HCT116 (cell line): ENCODE data around the gene GGT5. TPM values are rescaled to one million over a fixed set of nuclear protein-coding genes. Genes with fewer than 3 reads are reported as not detected.

ENCODE experiments used
- ATAC-seq: fragments of 200-7000 bp; cut with Tn5 transposase; 2 replicates; pipeline ENCODE4 v1.9.1; 2020; ENCODE audit warnings: mild to moderate bottlenecking, moderate library complexity
- BruUV-seq: library from RNA; stranded (reverse); fragments of 400-500 nt; replicated peaks from 2 replicates; lab custom pipeline; 2021; lab: Mats Ljungman, UMichigan
- CTCF ChIA-PET: fragments of 300-600 bp; sonication (Branson Sonifier 250); formaldehyde crosslinking; loops from one replicate; lab custom pipeline; 2021; ENCODE audit warnings: antibody characterized with exemption; lab: Charles Lee
- POLR2A ChIA-PET: fragments of 300-600, 350-600 bp; sonication (Branson Sonifier 250); formaldehyde crosslinking; loops from one replicate; lab custom pipeline; 2021; ENCODE audit warnings: antibody characterized with exemption; lab: Charles Lee
- RAD21 ChIA-PET, 2 experiments: fragments of 300-600 bp; sonication (Branson Sonifier 250); formaldehyde crosslinking; loops; one replicate each; lab custom pipeline; 2023; ENCODE audit warnings: low total read pairs in 2 of 2; ENCODE audit not compliant: uncharacterized antibody in 2 of 2, unreplicated experiment in 2 of 2, low non-redundant PET in 1 of 2; lab: Charles Lee
- DNase-seq: peaks from one replicate; pipeline ENCODE4 v3.0.0-alpha.2; 2010; ENCODE audit warnings: low read depth, low spot score
- H2AFZ ChIP-seq: fragments of 200-600 bp; shearing (Covaris generic), sonication (generic); 2 replicates; pipeline ENCODE4 v1.6.1; 2017; ENCODE audit warnings: low read depth, mixed run types, mixed read lengths, antibody characterized with exemption, low read length; ENCODE audit not compliant: poor library complexity, severe bottlenecking
- H3K27ac ChIP-seq: 2 replicates; pipeline ENCODE4 v1.5.1; 2012; ENCODE audit warnings: low read depth, low read length
- H3K27me3 ChIP-seq: fragments of 200-600 bp; sonication (generic); 2 replicates; pipeline ENCODE4 v1.6.1; 2016; ENCODE audit warnings: mixed run types, low read length, mixed read lengths; ENCODE audit not compliant: insufficient read depth
- H3K36me3 ChIP-seq, 2 experiments: fragments of 200-500 bp in 1 of 2; fragments of 200-600 bp in 1 of 2; sonication (Bioruptor generic) in 1 of 2; sonication (generic) in 1 of 2; 2 replicates each; pipeline versions ENCODE4 v1.5.1 to v1.6.1; 2014 to 2016; ENCODE audit warnings: low read length in 2 of 2, inconsistent platforms in 1 of 2, mixed read lengths in 1 of 2, mixed run types in 1 of 2; ENCODE audit not compliant: insufficient read depth in 2 of 2, control insufficient read depth in 1 of 2
- H3K4me1 ChIP-seq, 2 experiments: fragments of 200-600 bp in 1 of 2; sonication (generic) in 1 of 2; 2 replicates each; pipeline versions ENCODE4 v1.5.1 to v1.6.1; 2012 to 2017; ENCODE audit warnings: low read length in 2 of 2, inconsistent platforms in 1 of 2, mild to moderate bottlenecking in 1 of 2, mixed read lengths in 1 of 2, mixed run types in 1 of 2, moderate library complexity in 1 of 2; ENCODE audit not compliant: insufficient read depth in 2 of 2, control insufficient read depth in 1 of 2
- H3K4me2 ChIP-seq: fragments of 200-600 bp; sonication (generic); 2 replicates; pipeline ENCODE4 v1.6.1; 2017; ENCODE audit warnings: mixed run types, low read length, mixed read lengths
- H3K4me3 ChIP-seq, 2 experiments: fragments of 200-600 bp in 1 of 2; sonication (generic) in 1 of 2; replicated peaks in 1 of 2; 2 replicates each; pipeline ENCODE4 v1.5.1; 2011 to 2016; ENCODE audit warnings: low read length in 2 of 2, control low read depth in 1 of 2, low read depth in 1 of 2, mild to moderate bottlenecking in 1 of 2, mixed read lengths in 1 of 2, mixed run types in 1 of 2
- H3K79me2 ChIP-seq: fragments of 200-600 bp; sonication (generic); 2 replicates; pipeline ENCODE4 v1.6.1; 2017; ENCODE audit warnings: mild to moderate bottlenecking, mixed run types, low read length, moderate library complexity, mixed read lengths; ENCODE audit not compliant: insufficient read depth
- H3K9ac ChIP-seq: fragments of 200-600 bp; sonication (generic); 2 replicates; pipeline ENCODE4 v1.6.1; 2016; ENCODE audit warnings: low read length, mixed read lengths
- H3K9me2 ChIP-seq: fragments of 200-600 bp; sonication (generic), shearing (Covaris generic); 2 replicates; pipeline ENCODE4 v1.6.1; 2017; ENCODE audit warnings: mixed run types, mild to moderate bottlenecking, moderate library complexity; ENCODE audit not compliant: insufficient read depth
- H3K9me3 ChIP-seq, 2 experiments: fragments of 200-500 bp in 1 of 2; fragments of 200-600 bp in 1 of 2; sonication (Bioruptor generic) in 1 of 2; sonication (generic) in 1 of 2; 2 replicates each; pipeline ENCODE4 v1.6.1; 2014 to 2017; ENCODE audit warnings: low read length in 2 of 2, mixed read lengths in 2 of 2, inconsistent platforms in 1 of 2, low read depth in 1 of 2, mild to moderate bottlenecking in 1 of 2, mixed run types in 1 of 2, moderate library complexity in 1 of 2; ENCODE audit not compliant: control insufficient read depth in 1 of 2, insufficient read depth in 1 of 2
- H4K20me1 ChIP-seq: fragments of 200-600 bp; sonication (generic), shearing (Covaris generic); 2 replicates; pipeline ENCODE4 v1.6.1; 2017; ENCODE audit warnings: mixed run types, mild to moderate bottlenecking, moderate library complexity; ENCODE audit not compliant: insufficient read depth
- EGR1 ChIP-seq: IDR thresholded peaks from 2 replicates; pipeline ENCODE4 v1.6.1; 2012; ENCODE audit warnings: low read depth
- ELF1 ChIP-seq: IDR thresholded peaks from 2 replicates; pipeline ENCODE4 v1.6.1; 2012; ENCODE audit warnings: low read depth, borderline replicate concordance
- EZH2 ChIP-seq: fragments of 200-600 bp; sonication (generic); IDR thresholded peaks from 2 replicates; pipeline ENCODE4 v1.6.1; 2017; ENCODE audit warnings: antibody characterized with exemption, mixed run types
- FOSL1 ChIP-seq: IDR thresholded peaks from 2 replicates; pipeline ENCODE4 v1.6.1; 2012; ENCODE audit warnings: low read depth
- POLR2A ChIP-seq: IDR thresholded peaks from 2 replicates; pipeline ENCODE4 v1.7.0; 2011; ENCODE audit warnings: borderline replicate concordance; ENCODE audit not compliant: insufficient read depth, insufficient read length; ENCODE audit errors: extremely low read depth
- SIN3A ChIP-seq: IDR thresholded peaks from 2 replicates; pipeline ENCODE4 v1.6.1; 2012; ENCODE audit warnings: low read depth
- SP1 ChIP-seq: IDR thresholded peaks from 2 replicates; pipeline ENCODE4 v1.6.1; 2012; ENCODE audit warnings: low read depth
- TCF7L2 ChIP-seq: IDR thresholded peaks from 2 replicates; pipeline ENCODE4 v1.7.0; 2011; ENCODE audit warnings: borderline replicate concordance, inconsistent platforms; ENCODE audit not compliant: insufficient read depth, insufficient read length; ENCODE audit errors: extremely low read depth
- intact Hi-C: fragments of 100-400 bp; cut with micrococcal nuclease; formaldehyde crosslinking; loops from 2 replicates; pipeline ENCODE4 v1.10.0; 2022
- total RNA-seq: library from RNA; stranded (reverse); gene quantifications from one replicate; pipeline ENCODE4 v1.2.1, GENCODE V29; 2021; ENCODE audit not compliant: unreplicated experiment
- TF ChIP-seq, protein P1 (sequence below), 3 experiments: fragments of 200-600 bp in 1 of 3; sonication (generic) in 1 of 3; IDR thresholded peaks in 2 of 3; conservative IDR thresholded peaks in 1 of 3; 2 replicates each; pipeline ENCODE4 v1.5.1; 2012 to 2017; ENCODE audit warnings: low read depth in 2 of 3, low read length in 2 of 3, antibody characterized with exemption in 1 of 3, borderline replicate concordance in 1 of 3, control low read depth in 1 of 3, mild to moderate bottlenecking in 1 of 3, mixed read lengths in 1 of 3, mixed run types in 1 of 3, moderate library complexity in 1 of 3; ENCODE audit not compliant: insufficient read depth in 1 of 3

The GGT5 gene
- total RNA-seq, 1 experiment from 2014 or later: 0.57 TPM

DNA sequence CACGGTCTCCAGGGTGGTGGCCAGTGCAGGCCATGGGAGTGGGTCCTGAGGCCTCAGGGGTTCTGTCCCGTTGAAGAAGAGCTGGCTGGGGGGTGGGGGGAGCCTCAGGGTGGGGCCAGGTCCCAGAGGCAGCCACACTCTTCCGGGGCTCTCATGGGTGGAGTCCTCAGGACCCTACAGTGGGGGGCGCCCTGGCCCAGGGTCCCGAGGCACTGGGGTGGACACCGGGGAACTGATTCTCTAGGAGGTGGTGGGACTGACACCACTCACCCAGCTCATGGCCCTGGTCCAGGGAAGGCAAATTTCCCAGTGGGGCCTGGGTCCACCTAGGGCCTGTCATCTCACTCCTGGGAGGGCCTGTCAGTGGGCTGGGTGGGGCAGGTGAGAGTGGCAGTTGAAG, 12.8 kb downstream of the GGT5 start (continued):
- TF ChIP-seq, protein P1, sequence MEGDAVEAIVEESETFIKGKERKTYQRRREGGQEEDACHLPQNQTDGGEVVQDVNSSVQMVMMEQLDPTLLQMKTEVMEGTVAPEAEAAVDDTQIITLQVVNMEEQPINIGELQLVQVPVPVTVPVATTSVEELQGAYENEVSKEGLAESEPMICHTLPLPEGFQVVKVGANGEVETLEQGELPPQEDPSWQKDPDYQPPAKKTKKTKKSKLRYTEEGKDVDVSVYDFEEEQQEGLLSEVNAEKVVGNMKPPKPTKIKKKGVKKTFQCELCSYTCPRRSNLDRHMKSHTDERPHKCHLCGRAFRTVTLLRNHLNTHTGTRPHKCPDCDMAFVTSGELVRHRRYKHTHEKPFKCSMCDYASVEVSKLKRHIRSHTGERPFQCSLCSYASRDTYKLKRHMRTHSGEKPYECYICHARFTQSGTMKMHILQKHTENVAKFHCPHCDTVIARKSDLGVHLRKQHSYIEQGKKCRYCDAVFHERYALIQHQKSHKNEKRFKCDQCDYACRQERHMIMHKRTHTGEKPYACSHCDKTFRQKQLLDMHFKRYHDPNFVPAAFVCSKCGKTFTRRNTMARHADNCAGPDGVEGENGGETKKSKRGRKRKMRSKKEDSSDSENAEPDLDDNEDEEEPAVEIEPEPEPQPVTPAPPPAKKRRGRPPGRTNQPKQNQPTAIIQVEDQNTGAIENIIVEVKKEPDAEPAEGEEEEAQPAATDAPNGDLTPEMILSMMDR (IDR thresholded peaks at IDR 0.05 in 2 of 3, conservative IDR thresholded peaks at IDR 0.05 in 1 of 3; ENCODE audit: borderline replicate concordance in 1 of 3, insufficient read depth in 1 of 3, low read depth in 2 of 3, low read length in 2 of 3): no peak
- no peak for TF ChIP-seq TCF7L2

DNA sequence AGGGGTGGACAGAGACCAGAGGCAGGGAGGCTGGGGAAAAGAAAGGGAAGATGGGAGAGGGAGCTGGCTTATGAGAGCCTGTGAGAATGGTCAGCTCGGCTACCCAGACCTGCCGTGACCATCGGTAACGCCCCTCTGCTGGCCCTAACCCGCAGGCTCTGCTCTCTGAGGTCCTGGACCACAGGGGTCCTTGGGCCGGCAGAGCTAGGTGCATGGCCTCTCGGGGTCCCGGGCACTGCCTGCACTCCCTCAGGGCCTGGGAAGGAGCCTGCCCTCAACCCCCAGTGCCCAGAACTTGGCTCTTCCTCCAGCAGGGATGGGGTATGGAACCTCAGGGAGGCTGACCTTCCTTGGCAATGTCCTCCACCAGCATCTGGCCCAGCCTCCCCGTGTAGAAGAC, 13.2 kb downstream of the GGT5 start:
- no peaks in the 10 kb centered on the region for H4K20me1 ChIP-seq
- DNase-seq (no peak), ATAC-seq (no peak)
- H3K27me3 ChIP-seq: no peaks in the 10 kb centered on the region
- no peaks in the 10 kb centered on the region for H3K79me2 ChIP-seq
- H3K9me3 ChIP-seq: no peaks in the 10 kb centered on the region
- H3K4me1 ChIP-seq: peaks cover 8 to 10% of the 10 kb centered on the region in 2 experiments; a peak in 3 of 4 replicates
- ChIA-PET POLR2A (interaction anchor here (1.0 to 2.2 kb wide), 3 partner anchors 17 to 42 kb away, joined by 4 to 9 read pairs (median 8); no protein-coding TSS in a partner anchor), RAD21 (interaction anchor here (0.6 to 2.0 kb wide), 4 partner anchors 16 to 42 kb away, joined by 4 to 13 read pairs (median 6); no protein-coding TSS in a partner anchor), CTCF (interaction anchor here (0.9 to 3.1 kb wide), 17 partner anchors 9 to 221 kb away, joined by 3 to 40 read pairs (median 4); partner anchors contain the start of gene CABIN1)
- no peak overlapping the region for H3K9ac ChIP-seq
- H2AFZ ChIP-seq: no peak overlapping the region
- BruUV-seq: no TSS peak
- H3K36me3 ChIP-seq: no peaks in the 10 kb centered on the region
- H3K4me2 ChIP-seq: no peak overlapping the region
- peak overlapping the region; percentile 29; the same call in 1 of the 2 replicates for H3K27ac ChIP-seq
- no peak for TF ChIP-seq ELF1
- TF ChIP-seq POLR2A: no peak
- TF ChIP-seq SP1: no peak
- no peak for TF ChIP-seq EGR1
- TF ChIP-seq EZH2: no peak
- no peak for TF ChIP-seq FOSL1
- no peak for TF ChIP-seq SIN3A
- no peaks in the 10 kb centered on the region for H3K9me2 ChIP-seq
- H3K4me3 ChIP-seq: no peak overlapping the region
- intact Hi-C loops: no loop called here
